GM21717 (cell line): ENCODE data around the gene TSR2.
"Not testable (repeated sequence)": the region's sequence is repeated elsewhere in the genome, so short reads cannot be mapped to it uniquely, and the experiment has no call there.

Source experiments
- ATAC-seq: cut with Tn5 transposase; IDR thresholded peaks from one replicate; pipeline ENCODE4 v1.9.1; 2021; ENCODE audit warnings: mild to moderate bottlenecking, moderate library complexity; ENCODE audit not compliant: unreplicated experiment

The TSR2 gene

DNA sequence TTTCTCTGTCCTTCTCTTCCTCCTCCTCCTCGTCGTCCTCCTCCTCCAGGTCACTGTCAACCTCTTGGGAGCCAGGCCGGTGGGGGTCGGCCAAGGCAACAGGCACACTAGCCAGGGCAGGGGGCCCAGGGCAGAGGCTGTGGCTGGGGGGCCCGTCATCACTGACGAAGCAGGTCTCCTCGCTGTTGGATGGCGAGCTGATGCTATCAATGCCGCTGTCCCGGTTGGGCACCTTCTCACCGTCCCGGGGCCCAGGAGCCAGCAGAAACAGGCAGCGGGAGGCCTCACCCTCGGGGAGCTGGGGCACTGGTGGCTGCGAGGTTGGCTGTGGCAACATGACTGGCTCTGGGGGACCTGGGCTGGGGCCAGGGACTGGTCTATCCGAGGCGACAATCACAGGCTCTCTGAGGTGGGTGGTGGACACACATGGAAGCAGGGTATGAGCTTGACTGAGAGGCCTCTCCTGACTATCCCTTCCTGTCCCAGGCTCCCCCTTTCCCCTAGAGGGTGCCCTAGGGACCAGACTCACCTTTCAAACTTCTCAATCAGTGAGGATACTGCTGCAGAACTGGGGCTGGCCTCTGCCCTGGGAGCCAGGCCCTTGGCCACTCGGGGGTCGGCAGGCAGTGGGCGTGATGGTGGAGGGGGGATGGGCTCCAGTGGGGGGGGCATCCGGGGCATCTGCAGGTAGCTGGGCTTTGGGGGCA lies 30.0 kb downstream of the TSR2 start:
- ATAC-seq: no peak

DNA sequence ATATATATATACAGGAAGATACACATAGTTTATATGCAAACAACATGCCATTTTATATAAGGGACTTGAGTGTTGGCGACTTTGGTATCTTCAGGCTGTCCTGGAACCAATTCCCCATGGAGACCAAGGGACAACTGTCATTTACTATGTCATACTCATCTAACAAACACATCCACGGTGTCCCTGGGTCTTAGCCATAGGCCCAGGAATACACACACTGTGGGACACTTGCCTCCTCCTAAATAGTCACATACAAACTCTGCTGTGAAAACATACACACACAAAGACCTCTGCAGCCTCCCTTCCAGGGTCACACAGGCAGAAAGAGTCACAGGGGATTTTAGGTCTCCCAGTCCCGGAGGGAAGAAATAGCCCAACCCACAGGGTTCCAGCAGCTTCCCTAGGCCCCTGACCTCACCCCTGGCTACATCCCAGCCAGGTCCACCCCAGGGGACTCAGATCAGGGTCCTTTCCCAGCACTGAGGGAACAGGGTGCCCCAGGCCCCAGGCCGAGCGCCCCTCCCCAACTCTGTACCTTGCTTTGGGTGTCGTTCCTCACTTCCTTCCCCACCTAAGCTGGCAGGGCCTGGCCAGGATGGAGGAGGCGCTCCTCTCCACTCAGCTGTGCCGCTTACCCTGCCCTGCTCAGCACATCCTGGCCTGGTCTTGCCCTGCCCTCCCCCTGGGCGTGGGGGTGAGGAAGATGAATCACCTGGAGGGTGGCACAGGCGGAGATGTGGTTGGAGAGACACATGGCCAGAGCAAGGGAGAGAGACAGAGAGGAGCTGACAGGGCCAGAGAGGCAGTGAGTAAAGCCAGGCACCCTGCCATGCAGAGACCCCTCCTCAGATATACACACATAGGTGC lies 34.0 kb downstream of the TSR2 start:
- no peak for ATAC-seq

DNA sequence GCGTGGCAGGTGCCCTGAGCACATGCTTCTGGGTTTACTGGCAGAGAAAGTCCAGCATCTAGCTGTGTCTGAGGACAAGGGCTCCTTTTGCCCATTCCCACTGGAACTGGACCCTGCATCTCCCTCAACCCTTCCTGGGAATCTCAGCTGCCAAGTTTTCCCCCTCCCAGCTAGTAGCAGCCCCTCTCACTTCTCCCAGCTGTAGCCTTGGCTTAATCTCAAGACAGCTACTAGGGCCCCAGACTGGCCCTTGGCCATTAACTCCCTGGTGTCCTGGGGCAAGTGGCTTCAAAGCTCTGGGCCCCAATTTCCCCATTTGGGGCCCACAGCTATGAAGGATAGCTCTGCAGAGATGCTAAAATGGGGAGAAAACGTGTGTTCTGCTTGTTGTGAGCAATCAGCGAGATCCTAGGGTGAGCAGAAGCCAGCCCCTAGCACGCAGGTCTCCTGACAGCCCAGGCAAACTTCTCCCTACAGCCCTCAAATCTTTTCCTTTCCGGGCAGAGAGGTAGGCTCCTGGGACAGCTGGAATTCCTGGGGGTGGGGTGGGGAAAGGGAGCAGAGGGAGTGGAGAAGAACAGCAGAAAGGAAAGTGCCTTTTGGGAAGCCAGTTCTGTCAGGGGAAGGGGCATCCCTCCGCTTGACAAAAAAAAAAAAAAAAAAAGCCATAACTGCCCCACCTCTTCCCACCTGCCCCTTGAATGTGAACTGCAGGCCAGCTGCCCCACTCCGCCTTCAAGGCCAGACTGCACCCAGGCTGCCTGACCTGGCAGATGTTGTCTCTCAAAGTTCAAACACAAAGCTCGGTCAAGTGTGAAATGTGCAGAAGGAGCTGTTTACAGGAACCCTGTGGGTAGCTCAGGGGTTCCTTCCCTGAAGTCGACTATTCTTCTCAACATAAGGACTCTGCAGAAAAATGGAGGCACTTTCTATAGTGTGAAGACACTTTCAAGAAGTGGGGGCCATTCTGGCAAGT lies 39.2 kb downstream of the TSR2 start:
- ATAC-seq: no peak

DNA sequence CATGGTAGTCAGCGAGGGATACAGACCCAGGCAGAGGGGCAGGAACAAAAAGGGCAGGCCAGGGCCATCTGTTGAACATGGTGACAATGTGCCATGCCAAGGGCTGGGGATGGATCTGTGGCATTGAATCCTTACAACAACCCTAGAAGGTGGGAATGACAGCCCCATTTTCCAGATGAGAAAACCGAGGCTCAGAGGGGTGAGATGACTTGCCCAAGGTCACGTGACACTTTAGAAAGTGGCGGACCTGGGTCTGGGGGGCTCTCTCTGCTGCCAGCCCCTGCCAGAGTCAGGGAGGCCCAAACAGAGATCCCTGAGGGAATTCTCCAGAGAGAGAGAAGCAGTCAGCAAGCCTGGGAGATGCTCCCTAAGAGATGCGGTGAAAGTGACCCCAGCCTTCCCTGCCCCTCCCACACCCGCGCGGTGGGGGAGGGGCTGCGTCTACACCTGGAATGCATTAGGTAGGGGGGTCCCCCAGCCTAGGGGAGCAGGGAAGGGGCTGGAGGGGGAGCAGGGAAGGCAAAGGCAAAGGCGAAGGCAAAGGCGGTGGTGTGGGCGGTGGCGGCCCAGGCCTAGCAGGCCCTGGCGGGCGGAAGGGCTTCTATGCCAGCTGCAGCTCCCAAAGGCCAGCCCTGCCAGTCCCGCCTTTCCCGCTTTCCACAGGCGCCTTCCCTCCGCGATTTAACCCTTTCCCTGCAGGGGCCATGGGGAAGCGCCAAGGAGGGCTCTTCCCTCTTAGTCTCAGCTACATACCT lies 42.8 kb downstream of the TSR2 start:
- no peak for ATAC-seq

DNA sequence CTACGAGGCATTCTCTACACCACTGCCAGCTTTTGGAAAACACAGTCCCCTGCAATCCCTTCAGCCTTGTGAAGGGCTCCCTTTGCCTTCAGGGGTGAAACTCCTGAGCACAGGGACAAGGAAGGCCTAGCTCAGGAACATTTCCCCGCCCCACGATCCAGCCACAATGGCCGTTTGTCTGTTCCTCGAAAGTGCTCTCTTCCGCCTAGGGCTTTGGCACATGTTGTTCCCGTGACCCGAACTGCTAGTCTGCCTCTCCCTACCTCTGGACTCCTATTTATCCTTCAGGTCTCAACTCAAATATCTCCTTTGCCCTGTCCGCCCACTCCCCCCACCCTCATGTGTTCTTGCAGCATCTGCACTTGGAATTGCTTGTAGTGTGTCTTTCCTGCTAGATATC lies 43.7 kb downstream of the TSR2 start:
- no peak for ATAC-seq

DNA sequence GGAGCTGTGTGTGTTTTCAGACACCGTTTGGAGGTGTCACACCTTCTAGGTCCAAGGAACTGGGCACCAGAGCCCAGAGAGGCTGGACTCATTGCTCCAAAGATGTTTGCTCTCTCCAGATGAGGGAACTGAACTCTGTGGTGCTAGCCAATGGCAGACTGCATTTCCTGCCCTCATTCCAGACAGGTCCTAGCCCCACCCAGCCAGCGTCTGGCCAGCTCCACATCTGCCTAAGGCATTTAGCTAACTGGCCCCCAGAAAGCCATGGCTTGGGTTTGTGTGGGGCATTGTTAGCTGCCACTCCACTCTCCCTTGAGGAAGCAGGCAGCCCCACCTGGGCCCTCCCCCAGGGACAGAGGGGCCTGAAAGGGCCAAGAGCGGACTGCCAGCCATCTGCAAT lies 44.5 kb downstream of the TSR2 start:
- no peak for ATAC-seq

DNA sequence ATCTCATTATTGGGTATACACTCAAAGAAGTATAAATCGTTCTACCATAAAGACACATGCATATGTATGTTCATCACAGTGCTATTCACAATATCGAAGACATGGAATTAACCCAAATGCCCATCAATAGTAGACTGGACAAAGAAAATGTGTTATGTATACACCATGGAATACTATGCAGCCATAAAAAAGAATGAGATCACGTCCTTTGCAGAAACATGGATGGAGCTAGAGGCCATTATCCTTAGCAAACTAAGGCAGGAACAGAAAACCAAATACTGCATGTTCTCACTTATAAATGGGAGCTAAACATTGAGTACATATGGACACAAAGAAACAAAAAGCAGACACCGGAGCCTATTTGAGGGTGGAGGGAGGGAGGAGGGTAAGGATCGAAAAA lies 49.6 kb downstream of the TSR2 start:
- not testable (repeated sequence) for ATAC-seq

DNA sequence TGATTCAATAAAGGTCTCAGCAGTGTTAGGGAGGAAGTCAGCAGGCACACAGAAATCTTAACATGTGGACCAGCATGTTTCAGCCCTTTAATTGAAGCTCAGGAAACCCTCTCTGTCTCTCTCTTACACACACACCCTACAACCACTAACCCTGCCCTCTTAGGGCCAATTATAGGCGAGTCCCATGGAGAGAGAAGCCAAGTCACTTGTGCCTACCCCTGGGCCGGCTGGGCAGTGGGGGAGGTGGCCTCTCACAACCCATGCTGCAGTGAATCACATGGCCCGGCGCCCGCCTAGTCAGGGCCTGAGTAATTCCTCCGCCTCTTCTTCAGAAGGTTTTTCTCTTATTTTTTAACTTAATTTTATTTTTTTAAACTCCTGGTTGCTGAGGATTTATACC lies 52.1 kb downstream of the TSR2 start:
- no peak for ATAC-seq

DNA sequence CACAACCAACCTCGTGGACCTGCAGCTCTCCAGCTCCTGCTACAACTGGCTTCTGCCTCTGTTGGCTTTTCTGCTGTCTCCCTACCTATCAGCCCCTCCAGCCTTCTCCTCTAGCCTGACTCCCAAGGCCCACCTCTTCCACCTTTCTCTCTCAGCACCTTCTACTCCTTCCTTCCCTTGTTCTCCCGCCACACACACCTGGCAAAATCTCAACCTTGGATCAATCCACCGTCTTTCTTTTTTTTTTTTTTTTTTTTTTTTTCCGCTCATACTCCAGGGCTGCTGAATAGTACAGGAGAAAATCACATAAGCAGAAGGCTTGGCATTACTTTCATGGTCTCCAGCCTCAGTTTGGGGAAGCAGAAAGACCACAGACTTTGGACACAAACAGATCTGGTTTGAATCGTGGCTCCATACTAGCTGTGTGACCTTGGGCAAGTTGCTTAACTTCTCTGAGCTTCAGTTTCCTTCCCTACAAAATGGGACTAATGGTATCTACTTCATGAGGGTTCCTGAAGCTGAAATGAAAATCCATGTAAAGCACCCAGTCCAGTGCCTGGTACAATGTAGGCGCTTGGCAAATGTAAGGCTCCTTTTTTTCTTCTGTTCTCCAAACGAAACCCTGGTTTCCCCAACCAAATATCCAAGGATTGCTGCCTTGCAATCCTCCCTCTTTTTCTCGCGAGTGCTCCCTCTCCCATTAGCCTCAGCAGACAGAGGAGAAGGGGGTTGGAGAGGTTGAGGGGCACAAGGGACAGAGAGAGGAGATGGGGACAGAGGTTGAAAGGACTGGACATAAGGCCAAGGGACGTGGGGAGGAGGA lies 54.2 kb downstream of the TSR2 start:
- no peak for ATAC-seq
